Measurements from ENCODE around the gene PGAP1.
A peak's percentile ranks its signal among the peaks of the same experiment; 100 is the strongest.
"Not testable (repeated sequence)": the region's sequence is repeated elsewhere in the genome, so short reads cannot be mapped to it uniquely, and the experiment has no call there.

PGAP1 gene

DNA sequence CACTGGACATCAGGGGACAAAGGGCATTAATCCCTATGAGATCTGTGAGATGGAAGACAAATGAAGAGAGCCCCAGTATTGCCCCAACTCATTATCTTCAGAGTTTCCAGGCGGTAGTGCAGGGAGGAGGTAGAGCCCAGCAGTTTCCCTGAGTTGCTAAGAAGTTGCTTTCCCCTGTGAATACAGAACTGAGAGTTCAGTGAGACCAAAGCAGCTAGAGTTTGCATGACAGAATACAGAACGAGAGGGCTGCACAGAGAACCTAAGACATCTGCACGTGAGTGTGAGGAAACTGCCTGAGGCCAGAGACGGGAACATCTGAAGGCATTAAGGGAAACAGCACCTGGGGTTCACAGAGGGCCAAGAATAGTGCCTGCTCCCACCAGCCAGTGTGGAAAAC lies 18.1 kb upstream of the PGAP1 start:
- DNase-seq: no peak

GRCh38 chr2:196941398-196942078 lies 15.0 kb upstream of the PGAP1 start:
- DNase-seq: no peak

GRCh38 chr2:196939371-196939770 lies 12.9 kb upstream of the PGAP1 start:
- DNase-seq: peak; percentile 70

DNA sequence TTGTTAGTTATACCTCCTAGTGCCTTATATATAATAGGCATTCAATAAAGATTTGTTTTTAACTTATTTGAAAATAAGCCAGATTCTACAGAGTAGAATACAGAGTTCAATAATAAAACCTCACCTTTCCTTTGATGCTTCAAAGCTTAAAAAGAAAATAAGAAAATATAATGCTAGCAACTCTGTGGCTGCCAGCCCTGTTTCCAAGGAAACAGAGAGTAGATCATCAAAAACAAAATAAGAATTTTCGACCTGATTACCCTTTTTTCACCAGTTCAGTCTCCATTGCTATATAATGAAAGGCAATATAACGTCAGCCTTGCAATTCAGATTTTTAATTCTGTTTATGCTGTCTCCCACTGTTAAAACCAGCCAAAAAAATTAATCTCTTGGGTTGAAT lies 8.9 kb upstream of the PGAP1 start:
- DNase-seq: no peak

- DNase-seq: no peak
Observed at GRCh38 chr2:196934672-196935071, 8.2 kb upstream of the PGAP1 start.

- no peak for DNase-seq
Observed at GRCh38 chr2:196931555-196931954, 5.0 kb upstream of the PGAP1 start.

DNA sequence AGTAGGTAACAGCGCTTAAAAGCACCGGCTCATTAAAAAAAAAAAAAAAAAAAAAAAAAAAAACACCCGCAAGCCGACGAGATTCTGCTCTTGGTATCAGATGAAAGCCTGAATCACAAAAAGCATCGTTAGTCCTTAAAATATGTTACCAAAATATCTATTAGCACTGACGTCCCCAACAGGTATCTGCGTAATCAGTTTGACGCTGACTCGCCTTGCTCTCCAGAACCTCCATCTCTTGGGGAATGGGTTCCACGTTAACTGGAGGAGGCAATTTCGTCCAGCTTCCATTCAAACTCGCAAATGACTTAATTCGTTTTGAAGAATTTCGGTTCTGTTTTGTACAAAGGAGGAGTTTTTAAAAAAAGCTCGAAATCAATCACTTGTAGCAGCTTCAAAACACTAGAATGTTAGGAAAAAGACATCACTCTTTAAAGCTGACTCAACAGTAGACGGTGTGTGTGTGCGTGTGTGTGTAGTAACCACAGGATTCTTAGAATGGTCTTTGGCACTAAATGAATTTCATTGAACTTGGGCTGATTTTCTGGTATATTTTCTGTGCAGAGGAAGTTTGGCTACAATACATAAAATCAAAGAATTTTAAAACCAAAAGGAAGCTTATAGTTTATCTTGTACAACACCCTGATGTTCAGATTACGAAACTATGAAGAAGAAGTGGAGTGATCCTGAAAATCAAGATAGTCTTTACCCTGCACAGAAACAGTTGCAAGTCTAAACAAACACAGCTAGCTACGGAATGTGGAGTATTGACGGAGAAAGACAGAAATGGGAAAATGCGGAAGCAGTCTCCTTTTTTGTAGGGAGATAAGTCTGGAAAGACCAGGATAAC lies 1.1 kb upstream of the PGAP1 start:
- peak; percentile 64 for DNase-seq

- DNase-seq: peak; percentile 49
Observed at GRCh38 chr2:196925768-196926561, 542 bp downstream of the PGAP1 start.

GRCh38 chr2:196925051-196925767 lies 1.3 kb downstream of the PGAP1 start:
- peak; percentile 22 for DNase-seq

- DNase-seq: no peak
Observed at GRCh38 chr2:196924051-196924450, 2.5 kb downstream of the PGAP1 start.

GRCh38 chr2:196918927-196919326 lies 7.6 kb downstream of the PGAP1 start:
- DNase-seq: no peak

GRCh38 chr2:196917802-196918201 lies 8.7 kb downstream of the PGAP1 start:
- DNase-seq: no peak

- DNase-seq: no peak
Observed at GRCh38 chr2:196915507-196916189, 10.9 kb downstream of the PGAP1 start.

- DNase-seq: no peak
Observed at GRCh38 chr2:196914867-196915460, 11.5 kb downstream of the PGAP1 start.

GRCh38 chr2:196913691-196914090 lies 12.8 kb downstream of the PGAP1 start:
- no peak for DNase-seq

DNA sequence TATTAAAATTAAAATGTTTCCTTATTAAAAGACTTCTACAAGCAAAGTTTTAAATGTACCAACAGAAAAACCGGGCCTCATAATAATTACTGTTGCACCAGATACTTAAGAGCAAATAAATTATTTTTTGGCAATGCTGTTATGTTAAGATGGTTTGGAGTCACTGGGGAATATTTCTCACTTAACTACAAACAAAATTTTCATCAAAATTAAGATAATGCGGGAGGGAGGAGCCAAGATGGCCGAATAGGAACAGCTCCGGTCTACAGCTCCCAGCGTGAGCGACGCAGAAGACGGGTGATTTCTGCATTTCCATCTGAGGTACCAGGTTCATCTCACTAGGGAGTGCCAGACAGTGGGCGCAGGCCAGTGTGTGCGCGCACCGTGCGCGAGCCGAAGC lies 21.1 kb downstream of the PGAP1 start:
- not testable (repeated sequence) for DNase-seq

- DNase-seq: peak; percentile 41
Observed at GRCh38 chr2:196902828-196903227, 23.7 kb downstream of the PGAP1 start.

DNA sequence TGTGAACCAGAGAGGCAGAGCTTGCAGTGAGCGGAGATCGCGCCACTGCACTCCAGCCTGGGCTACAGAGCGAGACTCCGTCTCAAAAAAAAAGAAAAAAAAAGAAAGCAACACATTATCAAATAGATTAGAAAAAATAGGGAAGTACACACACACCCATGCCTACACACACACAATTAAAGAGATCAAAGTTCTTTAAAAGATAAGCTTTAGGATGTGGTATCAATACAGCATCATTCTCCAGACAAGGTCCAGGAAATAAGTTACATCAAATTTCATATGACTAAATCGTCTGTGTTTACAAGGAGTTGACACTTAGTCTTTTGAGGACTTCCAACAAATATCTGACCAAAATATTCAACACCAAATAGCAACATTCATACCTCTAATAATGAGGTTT lies 25.7 kb downstream of the PGAP1 start:
- DNase-seq: no peak

DNA sequence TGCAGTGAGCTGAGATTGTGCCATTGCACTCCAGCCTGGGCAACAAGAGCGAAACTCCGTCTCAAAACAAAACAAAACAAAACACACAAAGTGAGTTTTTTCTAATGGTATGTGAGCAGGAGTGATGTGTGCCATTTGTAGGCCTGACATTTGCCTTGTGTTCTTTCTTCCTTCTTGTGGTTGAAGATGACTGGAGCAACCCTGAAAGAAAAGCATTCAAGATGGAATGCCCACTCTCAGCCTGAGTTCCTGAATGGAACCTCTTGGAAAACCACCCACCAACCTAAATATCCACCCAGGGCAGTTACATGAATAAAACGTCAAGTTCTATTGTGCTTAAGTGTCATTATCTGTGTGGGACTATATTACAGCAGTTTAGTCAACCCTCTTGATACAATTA lies 26.5 kb downstream of the PGAP1 start:
- DNase-seq: no peak

DNA sequence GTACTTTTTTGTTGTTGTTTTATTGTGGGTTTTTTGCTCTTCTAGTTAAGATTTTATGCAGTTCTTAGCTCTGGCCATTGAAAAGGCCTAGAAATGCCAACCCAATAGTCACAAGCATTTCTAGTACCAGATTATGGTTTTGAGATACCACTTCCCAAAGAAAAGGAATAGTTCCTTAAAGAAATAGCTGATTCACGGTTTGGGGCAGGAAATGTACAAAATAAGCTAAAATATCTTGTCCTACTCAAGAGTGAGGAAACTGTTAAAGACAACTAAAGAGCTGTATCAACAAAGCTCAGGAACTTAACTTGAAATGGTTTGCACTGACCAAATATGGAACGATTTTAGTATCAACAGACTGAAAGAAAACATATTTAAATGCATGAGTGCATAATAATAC lies 35.4 kb downstream of the PGAP1 start:
- no peak for DNase-seq

- peak; percentile 5 for DNase-seq
Observed at GRCh38 chr2:196887431-196887830, 39.1 kb downstream of the PGAP1 start.

DNA sequence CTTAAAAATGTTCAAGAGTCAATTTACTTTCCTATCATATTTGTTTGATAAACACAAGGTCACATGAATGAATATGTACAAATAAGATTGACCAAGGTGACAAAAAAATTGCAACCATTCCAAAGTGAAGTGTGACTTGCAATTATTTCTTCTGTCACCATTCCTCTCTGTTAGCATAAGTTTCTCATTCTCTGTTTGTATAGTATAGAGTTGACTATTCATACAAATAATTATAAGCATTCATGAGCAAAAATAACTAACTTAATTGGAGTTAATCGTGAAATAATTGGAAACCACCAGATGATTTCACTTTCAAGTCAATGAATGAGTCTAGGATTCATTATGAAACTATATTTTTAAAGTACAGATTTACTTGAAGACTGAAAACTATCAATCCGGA lies 42.1 kb downstream of the PGAP1 start:
- DNase-seq: no peak
